Measurements from ENCODE around the gene METTL26. TPM values are rescaled to one million over a fixed set of nuclear protein-coding genes. Genes with fewer than 3 reads are reported as not detected.

METTL26 gene
- polyA plus RNA-seq, 3 donors = 57.1 to 80.9 (median 70.4) TPM

GRCh38 chr16:643050-643368 lies 6.9 kb upstream of the METTL26 start:
- H3K27ac ChIP-seq (ENCODE audit: low read depth in 1 of 2, low read length in 2 of 2) = peak overlapping the region; percentile 84 to 86
- Mint-ChIP-seq H3K9me3 (peaks cover 0 to 2% (median 0%) of the 10 kb centered on the region in 7 donors), H3K4me3 (peak overlapping the region; percentile 73 to 87), H3K36me3 (peaks cover 5 to 15% of the 10 kb centered on the region in 2 donors), H3K4me1 (peaks cover 37% of the 10 kb centered on the region), H3K27me3 (ENCODE audit: low read depth in 3 of 3) (no peaks in the 10 kb centered on the region), H3K27ac (peak overlapping the region in 6 of 7 donors; percentile 77 to 93 (median 90))
- no peaks in the 10 kb centered on the region for H3K27me3 ChIP-seq (ENCODE audit: control insufficient read depth in 2 of 2, insufficient read depth in 2 of 2, low read length in 2 of 2)
- no peak for DNase-seq
- peaks cover 46% of the 10 kb centered on the region for H4K20me1 ChIP-seq (ENCODE audit: insufficient read depth, low read length)
- H3K4me2 ChIP-seq (replicated peaks; ENCODE audit: extremely low read depth, low read length, poor library complexity, severe bottlenecking) = peak overlapping the region; percentile 77
- peaks cover 31% of the 10 kb centered on the region for H3K79me2 ChIP-seq (ENCODE audit: insufficient read depth, low read length)
- no peaks in the 10 kb centered on the region for H3K9me3 ChIP-seq (replicated peaks in 1 of 2; ENCODE audit: control insufficient read depth in 1 of 2, insufficient read depth in 1 of 2, low read length in 2 of 2)
- H3K4me1 ChIP-seq (ENCODE audit: control insufficient read depth in 1 of 2, insufficient read depth in 2 of 2, low read length in 2 of 2) = peaks cover 32 to 50% of the 10 kb centered on the region in 2 donors
- no peak for TF ChIP-seq CTCF (IDR thresholded peaks at IDR 0.05)
- no peaks in the 10 kb centered on the region for H3K36me3 ChIP-seq (replicated peaks in 1 of 2; ENCODE audit: control insufficient read depth in 1 of 2, insufficient read depth in 2 of 2, low read length in 2 of 2)
- peak overlapping the region; percentile 46 for H2AFZ ChIP-seq (ENCODE audit: insufficient read depth, low read depth, low read length, poor library complexity, severe bottlenecking)
- WGBS (ENCODE audit: insufficient coverage) = 90% methylated on average over 7 of the region's 13 CpGs
- peak overlapping the region; percentile 81 for H3K9ac ChIP-seq (ENCODE audit: insufficient read depth, low read length, poor library complexity, severe bottlenecking)
- H3K4me3 ChIP-seq (replicated peaks in 1 of 3; ENCODE audit: low read depth in 2 of 3, low read length in 3 of 3) = peak overlapping the region; percentile 45 to 78 (median 47)
- intact Hi-C loops (cut with micrococcal nuclease) = no loop called here

- H3K27me3 Mint-ChIP-seq (ENCODE audit: low read depth in 3 of 3) = no peaks in the 10 kb centered on the region
- H3K4me2 ChIP-seq (replicated peaks; ENCODE audit: extremely low read depth, low read length, poor library complexity, severe bottlenecking) = peak overlapping the region; percentile 77
- no peaks in the 10 kb centered on the region for H3K36me3 ChIP-seq (replicated peaks in 1 of 2; ENCODE audit: control insufficient read depth in 1 of 2, insufficient read depth in 2 of 2, low read length in 2 of 2)
- H3K4me1 Mint-ChIP-seq = peaks cover 38% of the 10 kb centered on the region
- H3K9me3 ChIP-seq (replicated peaks in 1 of 2; ENCODE audit: control insufficient read depth in 1 of 2, insufficient read depth in 1 of 2, low read length in 2 of 2) = no peaks in the 10 kb centered on the region
- DNase-seq = peak; percentile 87 to 97 (median 91)
- H2AFZ ChIP-seq (ENCODE audit: insufficient read depth, low read depth, low read length, poor library complexity, severe bottlenecking) = peak overlapping the region; percentile 46
- H3K36me3 Mint-ChIP-seq = peaks cover 5 to 15% of the 10 kb centered on the region in 2 donors
- H3K27me3 ChIP-seq (ENCODE audit: control insufficient read depth in 2 of 2, insufficient read depth in 2 of 2, low read length in 2 of 2) = no peaks in the 10 kb centered on the region
- peak overlapping the region; percentile 45 to 78 (median 47) for H3K4me3 ChIP-seq (replicated peaks in 1 of 3; ENCODE audit: low read depth in 2 of 3, low read length in 3 of 3)
- peak overlapping the region; percentile 77 to 93 (median 90) for H3K27ac Mint-ChIP-seq
- peak overlapping the region; percentile 84 to 86 for H3K27ac ChIP-seq (ENCODE audit: low read depth in 1 of 2, low read length in 2 of 2)
- peaks cover 40% of the 10 kb centered on the region for H4K20me1 ChIP-seq (ENCODE audit: insufficient read depth, low read length)
- peaks cover 31% of the 10 kb centered on the region for H3K79me2 ChIP-seq (ENCODE audit: insufficient read depth, low read length)
- H3K9me3 Mint-ChIP-seq = peaks cover 0 to 2% (median 0%) of the 10 kb centered on the region in 7 donors
- H3K9ac ChIP-seq (ENCODE audit: insufficient read depth, low read length, poor library complexity, severe bottlenecking) = peak overlapping the region; percentile 81
- H3K4me3 Mint-ChIP-seq = peak overlapping the region; percentile 73 to 87
- intact Hi-C loops (cut with micrococcal nuclease) = no loop called here
- no peak for TF ChIP-seq CTCF (IDR thresholded peaks at IDR 0.05)
- WGBS (ENCODE audit: insufficient coverage) = 3% methylated on average over 51 of the region's 72 CpGs
- peaks cover 33 to 50% of the 10 kb centered on the region in 2 donors for H3K4me1 ChIP-seq (ENCODE audit: control insufficient read depth in 1 of 2, insufficient read depth in 2 of 2, low read length in 2 of 2)
These were observed 6.3 kb upstream of the METTL26 start for GRCh38 chr16:642189-643049.

Measured in CD14-positive monocyte (primary cell).